ENCODE measurements around the gene MAGEB17.

MAGEB17 gene

GRCh38 chrX:16187024-16187760, 19.9 kb downstream of the MAGEB17 start:
- H3K4me3 ChIP-seq, result no peak overlapping the region
- no peak for DNase-seq (ENCODE audit: low spot score)

GRCh38 chrX:16188687-16189086, 21.4 kb downstream of the MAGEB17 start:
- Histone ChIP-seq H3K27ac (no peak overlapping the region), H3K4me3 (no peak overlapping the region)
- no peak for TF ChIP-seq CTCF (IDR thresholded peaks at IDR 0.05)
- no peak for DNase-seq (ENCODE audit: low spot score)

More at GRCh38 chrX:16187024-16187760, 19.9 kb downstream of the MAGEB17 start:
- no peak for TF ChIP-seq CTCF (IDR thresholded peaks at IDR 0.05)
- H3K27ac ChIP-seq, result no peak overlapping the region

- no peak for TF ChIP-seq CTCF (IDR thresholded peaks at IDR 0.05)
- Histone ChIP-seq H3K27ac (no peak overlapping the region), H3K4me3 (no peak overlapping the region)
- no peak for DNase-seq (ENCODE audit: low spot score)
Measured at GRCh38 chrX:16191605-16192004, 24.3 kb downstream of the MAGEB17 start.

GRCh38 chrX:16196829-16197228, 29.5 kb downstream of the MAGEB17 start:
- TF ChIP-seq CTCF (IDR thresholded peaks at IDR 0.05), result no peak
- Histone ChIP-seq H3K27ac (no peak overlapping the region), H3K4me3 (no peak overlapping the region)
- DNase-seq (ENCODE audit: low spot score), result no peak

GRCh38 chrX:16199343-16199742, 32.1 kb downstream of the MAGEB17 start:
- no peak for TF ChIP-seq CTCF (IDR thresholded peaks at IDR 0.05)
- H3K27ac ChIP-seq, result no peak overlapping the region
- DNase-seq (ENCODE audit: low spot score), result no peak
- H3K4me3 ChIP-seq, result no peak overlapping the region

- no peak for TF ChIP-seq CTCF (IDR thresholded peaks at IDR 0.05)
- H3K4me3 ChIP-seq, result no peak overlapping the region
- no peak for DNase-seq (ENCODE audit: low spot score)
- H3K27ac ChIP-seq, result no peak overlapping the region
Measured at GRCh38 chrX:16202943-16203342, 35.7 kb downstream of the MAGEB17 start.

GRCh38 chrX:16204538-16204937, 37.3 kb downstream of the MAGEB17 start:
- Histone ChIP-seq H3K4me3 (no peak overlapping the region), H3K27ac (no peak overlapping the region)
- DNase-seq (ENCODE audit: low spot score), result no peak
- TF ChIP-seq CTCF (IDR thresholded peaks at IDR 0.05), result no peak
